Stomach (tissue), 9 donors: Measurements from ENCODE around the gene TMEM47. TPM values are rescaled to one million over a fixed set of nuclear protein-coding genes. Genes with fewer than 3 reads are reported as not detected.
A peak's percentile ranks its signal among the peaks of the same experiment; 100 is the strongest.

Experiments
- DNase-seq, 2 donors: peaks; one replicate each; pipeline versions ENCODE4 v3.0.0 to v3.0.0-alpha.2; 2013 to 2019
- H3K27ac ChIP-seq, 5 donors: fragments of 200-600 bp in 4 of 5; sonication (generic) in 4 of 5; one replicate each; pipeline ENCODE4 v1.5.1; 2013 to 2019; ENCODE audit warnings: mild to moderate bottlenecking in 1 of 5, moderate library complexity in 1 of 5
- H3K27me3 ChIP-seq, 3 donors: fragments of 200-600 bp; sonication (generic); one replicate each; pipeline ENCODE4 v1.5.1; 2017 to 2019; ENCODE audit warnings: mixed run types in 1 of 3
- H3K36me3 ChIP-seq, 4 donors: fragments of 200-600 bp; sonication (generic); 1 replicate in 3 of 4; 2 replicates in 1 of 4; pipeline ENCODE4 v1.5.1; 2016 to 2019
- H3K4me1 ChIP-seq, 4 donors: fragments of 200-600 bp; sonication (generic); one replicate each; pipeline ENCODE4 v1.5.1; 2016 to 2019
- H3K4me3 ChIP-seq, 4 donors: fragments of 200-600 bp; sonication (generic) in 3 of 4; one replicate each; pipeline ENCODE4 v1.5.1; 2016 to 2019; ENCODE audit warnings: mild to moderate bottlenecking in 1 of 4
- H3K9me3 ChIP-seq, 4 donors: fragments of 200-600 bp; sonication (generic); one replicate each; pipeline ENCODE4 v1.5.1; 2016 to 2019
- CTCF ChIP-seq, 7 experiments: fragments of 450-650 bp in 4 of 7; fragments of 200-600 bp in 3 of 7; sonication (generic) in 3 of 7; IDR thresholded peaks; one replicate each; pipeline ENCODE4 v1.5.1; 2016 to 2019; ENCODE audit warnings: antibody characterized with exemption in 7 of 7, control low read depth in 2 of 7, mild to moderate bottlenecking in 1 of 7
- EP300 ChIP-seq: sonication (generic); formaldehyde crosslinking; IDR thresholded peaks from one replicate; pipeline ENCODE4 v1.6.1; 2017; ENCODE audit warnings: antibody characterized with exemption
- POLR2A ChIP-seq, 4 donors: fragments of 450-650 bp; IDR thresholded peaks; one replicate each; pipeline ENCODE4 v1.6.1; 2016; ENCODE audit warnings: antibody characterized with exemption in 4 of 4, control low read depth in 2 of 4, mild to moderate bottlenecking in 1 of 4, moderate library complexity in 1 of 4
- POLR2AphosphoS5 ChIP-seq, 3 donors: sonication (generic); formaldehyde crosslinking; IDR thresholded peaks; one replicate each; pipeline ENCODE4 v1.6.1; 2016; ENCODE audit warnings: antibody characterized with exemption in 3 of 3
- WGBS, 5 donors: extraction: QIAGEN DNeasy Blood & Tissue Kit in 3 of 5; methylation state at CpG; one replicate each; pipeline versions ENCODE4 v1.1.5 to v1.1.7; 2013 to 2018; 5-methylcytosine and 5-hydroxymethylcytosine counted together
- intact Hi-C: fragments of 100-400 bp; cut with DNase I; formaldehyde crosslinking; loops from one replicate; pipeline ENCODE4 v1.15.1; 2023; ENCODE audit warnings: low total_unique reads
- polyA plus RNA-seq, 3 donors: library from polyadenylated mRNA; stranded (reverse); fragments of 200-250 nt; gene quantifications; one replicate each; pipeline ENCODE4 v1.2.3, GENCODE V29; 2013
- total RNA-seq, 5 donors: library from RNA; depleted of rRNA; stranded (reverse); fragments of >200 nt; gene quantifications; one replicate each; pipeline versions ENCODE4 v1.1.0 to v1.2.3, GENCODE V29; 2014 to 2016
- donor health status: healthy with polysubstance abuse.
- donor health status: Bipolar disorder and iron deficiency.
- donor health status: healthy.

TMEM47 gene
- total and polyA plus RNA-seq, 8 donors, result 5.2 to 49.2 (median 10.9) TPM

DNA sequence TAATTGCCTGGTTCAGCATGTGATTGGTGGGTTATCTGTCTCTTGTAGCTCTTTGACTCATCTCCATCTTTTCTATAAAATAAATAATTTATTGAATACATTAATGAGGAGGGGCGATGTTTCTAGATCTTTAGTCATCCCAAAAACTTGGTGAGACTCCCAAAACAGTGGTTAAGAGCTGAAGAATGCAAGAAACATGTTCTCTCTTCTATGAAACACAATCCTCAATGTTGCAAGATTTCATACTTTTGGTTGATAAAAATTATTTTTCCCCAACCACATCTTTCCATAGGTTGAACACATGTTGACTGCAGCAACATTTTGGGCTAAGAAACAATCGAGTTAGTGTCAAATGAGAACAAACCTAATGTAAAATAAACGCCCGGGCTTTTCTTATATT lies 1.2 kb upstream of the TMEM47 start:
- peaks cover 0 to 8% (median 5%) of the 10 kb centered on the region in 3 donors for H3K27me3 ChIP-seq
- H3K4me3 ChIP-seq, result no peak overlapping the region
- no peak overlapping the region for H3K27ac ChIP-seq
- H3K9me3 ChIP-seq, result no peaks in the 10 kb centered on the region
- no peak for TF ChIP-seq POLR2A (IDR thresholded peaks at IDR 0.05)
- no peak for TF ChIP-seq EP300
- no peak for TF ChIP-seq POLR2AphosphoS5 (IDR thresholded peaks at IDR 0.05)
- no peak for TF ChIP-seq CTCF (IDR thresholded peaks at IDR 0.05)
- intact Hi-C loops, result no loop called here
- DNase-seq, result no peak
- H3K4me1 ChIP-seq, result no peaks in the 10 kb centered on the region
- WGBS, 5 donors, result 68 to 91% (median 87%) methylated on average over 4 of the region's 4 CpGs
- H3K36me3 ChIP-seq, result no peaks in the 10 kb centered on the region

GRCh38 chrX:34657726-34658070 lies 613 bp upstream of the TMEM47 start:
- Histone ChIP-seq H3K4me1 (no peaks in the 10 kb centered on the region), H3K27me3 (peaks cover 0 to 8% (median 5%) of the 10 kb centered on the region in 3 donors), H3K36me3 (no peaks in the 10 kb centered on the region), H3K9me3 (no peaks in the 10 kb centered on the region), H3K4me3 (peak overlapping the region; percentile 55 to 59 (median 57)), H3K27ac (peak overlapping the region in 4 of 5 donors; percentile 55 to 86 (median 76))
- no peak for DNase-seq
- intact Hi-C loops, result no loop called here
- WGBS, 5 donors, result 4 to 37% (median 8%) methylated on average over 13 of the region's 13 CpGs
- no peak for TF ChIP-seq POLR2A (IDR thresholded peaks at IDR 0.05)
- no peak for TF ChIP-seq EP300
- TF ChIP-seq CTCF (IDR thresholded peaks at IDR 0.05), result no peak
- TF ChIP-seq POLR2AphosphoS5 (IDR thresholded peaks at IDR 0.05), result no peak

DNA sequence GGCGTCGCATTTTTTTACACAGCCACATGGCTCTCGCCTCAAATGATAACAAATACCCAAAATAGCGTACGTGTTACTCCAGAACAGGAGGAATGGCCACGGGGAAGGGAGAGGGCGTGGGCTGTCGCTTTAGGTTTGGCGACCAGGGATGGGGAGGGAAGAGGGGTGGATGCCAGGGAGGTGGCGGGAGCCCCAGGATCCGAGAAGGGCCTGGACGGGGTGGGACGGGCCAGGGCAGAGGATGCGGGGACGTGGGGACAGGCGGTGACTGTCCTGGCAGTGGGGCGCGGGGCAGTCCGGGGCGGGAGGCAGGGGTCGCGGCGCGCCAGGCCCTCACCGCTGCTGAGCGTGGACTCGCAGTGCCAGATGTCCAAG lies 631 bp downstream of the TMEM47 start:
- DNase-seq, result peak in 1 of 2 donors; percentile 16
- intact Hi-C loops, result no loop called here
- peak overlapping the region; percentile 55 to 59 (median 57) for H3K4me3 ChIP-seq
- H3K36me3 ChIP-seq, result no peaks in the 10 kb centered on the region
- WGBS, 5 donors, result 2 to 32% (median 9%) methylated on average over 6 to 27 of the region's 27 CpGs
- H3K4me1 ChIP-seq, result no peaks in the 10 kb centered on the region
- peak overlapping the region; percentile 71 to 86 (median 79) for H3K27ac ChIP-seq
- peaks cover 0 to 8% (median 5%) of the 10 kb centered on the region in 3 donors for H3K27me3 ChIP-seq
- TF ChIP-seq EP300, result no peak
- no peak for TF ChIP-seq POLR2AphosphoS5 (IDR thresholded peaks at IDR 0.05)
- TF ChIP-seq CTCF (IDR thresholded peaks at IDR 0.05), result no peak
- TF ChIP-seq POLR2A (IDR thresholded peaks at IDR 0.05), result no peak
- H3K9me3 ChIP-seq, result no peaks in the 10 kb centered on the region

DNA sequence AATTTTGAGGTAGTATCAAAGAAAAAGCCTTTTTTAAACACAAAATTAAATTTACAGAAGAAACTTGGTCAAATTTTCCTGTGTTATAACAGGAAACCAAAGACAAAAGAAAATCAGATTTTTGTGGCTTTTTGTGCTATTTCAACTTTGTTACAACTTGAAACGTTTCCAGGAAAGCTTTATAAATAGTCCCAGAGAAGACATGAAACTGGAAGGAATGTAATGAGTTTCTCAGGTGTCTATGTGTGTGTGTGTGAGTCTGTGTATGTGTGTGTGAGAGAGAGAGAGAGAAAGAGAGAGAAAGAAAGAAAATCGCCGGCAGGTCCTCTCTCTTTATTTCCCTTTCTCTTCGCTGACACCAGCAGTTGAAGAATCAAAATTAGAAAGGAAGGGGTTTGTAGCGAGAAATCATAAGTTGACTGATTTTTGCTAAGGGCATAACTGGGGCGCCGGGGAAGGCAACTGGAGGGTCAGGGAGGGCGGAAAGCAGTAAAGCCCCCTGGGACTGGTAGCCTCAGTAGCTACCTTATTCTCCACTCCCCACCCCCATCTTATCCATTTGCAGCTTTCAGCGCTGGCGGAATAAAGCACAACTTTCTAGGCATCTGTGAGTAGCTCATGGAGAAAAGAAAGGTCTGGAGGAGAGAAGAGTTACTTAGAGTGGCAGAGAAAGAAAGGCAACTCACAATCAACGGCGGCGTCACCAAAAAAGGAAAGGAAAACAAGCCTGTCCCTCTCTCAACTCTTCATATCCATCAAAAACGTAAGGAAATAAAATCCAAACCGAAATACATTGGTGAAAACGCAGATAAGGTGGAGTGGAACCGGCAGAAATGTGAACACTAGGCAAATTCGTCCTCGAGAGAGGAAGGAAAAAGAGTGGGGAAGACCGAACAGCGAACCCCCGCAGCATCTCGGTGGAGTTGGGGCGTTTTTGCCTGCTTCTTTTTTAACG lies 1.3 kb downstream of the TMEM47 start:
- WGBS, 5 donors, result 1 to 30% (median 8%) methylated on average over 25 of the region's 25 CpGs
- Histone ChIP-seq H3K4me3 (peak overlapping the region; percentile 55 to 59 (median 57)), H3K9me3 (no peaks in the 10 kb centered on the region), H3K4me1 (no peaks in the 10 kb centered on the region), H3K27ac (peak overlapping the region; percentile 31 to 86 (median 79)), H3K36me3 (no peaks in the 10 kb centered on the region), H3K27me3 (peaks cover 0 to 8% (median 5%) of the 10 kb centered on the region in 3 donors)
- intact Hi-C loops, result no loop called here
- peak in 1 of 2 donors; percentile 19 for DNase-seq
- TF ChIP-seq CTCF (IDR thresholded peaks at IDR 0.05), result no peak
- no peak for TF ChIP-seq POLR2AphosphoS5 (IDR thresholded peaks at IDR 0.05)
- TF ChIP-seq POLR2A (IDR thresholded peaks at IDR 0.05), result no peak
- TF ChIP-seq EP300, result no peak
